ENCODE measurements around the gene IL18.
"Not testable (repeated sequence)": the region's sequence is repeated elsewhere in the genome, so short reads cannot be mapped to it uniquely, and the experiment has no call there.

The IL18 gene

DNA sequence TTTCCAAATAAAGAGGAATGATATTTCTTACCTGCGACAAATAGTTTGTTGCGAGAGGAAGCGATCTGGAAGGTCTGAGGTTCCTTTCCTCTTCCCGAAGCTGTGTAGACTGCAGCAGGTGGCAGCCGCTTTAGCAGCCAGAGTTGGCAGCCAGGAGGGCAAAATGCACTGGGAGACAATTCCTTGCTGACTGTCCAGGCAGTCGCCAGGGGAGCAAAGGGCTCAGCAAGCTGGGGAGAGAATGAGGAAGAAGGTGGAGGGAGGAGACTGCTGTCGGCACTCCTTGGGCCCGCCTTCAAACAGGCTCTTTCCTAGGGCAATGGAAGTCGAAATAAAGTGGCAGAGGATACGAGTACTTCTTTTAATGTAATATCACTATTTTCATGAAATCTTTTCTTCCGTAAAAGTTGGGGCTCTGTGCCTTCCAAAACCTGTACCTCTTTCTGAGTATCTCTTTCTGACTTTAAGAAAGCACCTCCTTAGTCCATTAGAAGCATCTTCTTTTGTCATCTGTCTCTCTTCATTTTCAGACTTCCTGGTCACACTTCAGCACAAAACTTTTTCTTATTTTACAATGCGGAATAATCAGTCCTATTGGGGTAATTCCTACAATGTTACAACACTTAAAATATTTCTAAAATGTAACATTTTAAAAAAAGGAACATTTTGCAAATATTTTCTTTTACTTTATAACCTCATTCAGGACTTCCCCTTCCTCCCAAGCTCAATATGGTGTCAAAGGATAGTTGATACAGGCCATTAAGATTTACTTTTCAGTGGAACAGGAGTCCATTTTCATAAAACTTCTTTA is at the start of gene IL18:
TSS of gene IL18 (minus strand) at position 220 of the 811 bp plus-strand sequence. CDS start 9,041 bp downstream, outside the sequence.
- DNase-seq (ENCODE audit: low read depth), result no peak

DNA sequence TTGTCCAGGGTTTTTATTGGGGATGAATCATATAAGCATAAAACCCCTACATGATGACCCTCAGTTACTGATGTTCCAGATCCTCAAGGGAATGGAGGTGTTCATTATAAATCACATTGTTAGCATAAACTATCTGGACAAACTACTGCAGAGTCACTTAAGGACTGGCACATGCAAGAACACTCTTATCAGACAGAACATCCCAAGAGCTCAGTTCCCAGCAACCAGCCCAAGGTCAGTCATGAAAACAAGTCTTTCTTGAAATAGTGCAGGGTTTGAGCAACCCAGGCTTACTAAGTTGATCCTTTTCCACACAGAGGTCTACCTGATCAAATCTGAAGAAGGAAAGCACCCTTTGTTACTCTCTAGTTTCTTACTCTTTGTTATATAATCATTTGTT is 48.8 kb upstream of the IL18 start:
- no peak for DNase-seq (ENCODE audit: low read depth)

DNA sequence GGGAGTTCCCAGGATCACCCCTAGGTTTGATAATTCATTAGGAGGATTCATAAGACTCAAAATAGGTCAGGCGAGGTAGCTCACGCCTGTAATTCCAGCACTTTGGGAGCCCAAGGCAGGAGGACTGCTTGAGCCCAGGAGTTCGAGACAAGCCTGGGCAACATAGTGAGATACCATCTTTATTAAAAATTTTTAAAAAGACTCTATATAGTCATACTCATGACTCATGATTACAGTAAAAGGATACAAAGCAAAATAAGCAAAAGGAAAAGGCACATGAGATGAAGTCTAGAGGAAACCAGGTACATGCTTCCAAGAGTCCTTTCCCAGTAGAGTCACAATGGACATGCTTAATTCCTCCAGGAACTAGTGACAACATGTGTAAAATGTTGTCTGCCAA is 48.4 kb upstream of the IL18 start:
- DNase-seq (ENCODE audit: low read depth), result no peak

DNA sequence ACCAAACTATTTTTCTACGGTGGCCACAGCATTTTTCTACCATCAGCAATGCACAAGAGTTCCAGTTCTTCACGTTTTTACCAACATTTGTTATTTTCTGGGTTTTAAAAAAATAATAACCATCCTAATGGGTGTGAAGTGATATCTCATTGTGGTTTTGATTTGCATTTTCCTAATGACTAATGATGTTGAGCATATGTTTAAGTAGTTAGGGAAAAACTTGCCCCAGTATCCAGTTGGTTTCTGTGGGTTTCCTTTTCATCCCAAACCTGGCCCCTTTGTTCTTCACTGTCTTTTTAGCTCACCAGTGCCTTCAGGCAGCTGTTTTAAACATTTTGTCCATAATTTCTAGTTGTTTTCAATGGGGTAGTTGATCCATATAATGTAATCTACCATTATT is 47.6 kb upstream of the IL18 start:
- no peak for DNase-seq (ENCODE audit: low read depth)

DNA sequence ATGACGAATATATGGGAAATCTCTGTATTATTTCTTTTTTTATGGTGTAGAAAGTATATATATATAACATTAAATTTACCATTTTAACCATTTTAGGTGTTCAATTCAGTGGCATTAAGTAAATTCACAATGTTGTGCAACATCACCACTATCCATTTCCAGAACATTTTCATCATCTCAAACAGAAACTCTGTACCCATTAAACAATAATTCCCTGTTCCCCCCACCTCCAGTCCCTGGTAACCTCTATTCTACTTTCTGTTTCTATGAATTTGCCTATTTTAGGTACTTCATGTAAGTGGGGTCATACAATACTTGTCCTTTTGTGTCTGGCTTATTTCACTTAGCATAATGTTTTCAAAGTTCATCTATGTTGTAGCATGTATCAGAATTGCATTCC is 47.0 kb upstream of the IL18 start:
- no peak for DNase-seq (ENCODE audit: low read depth)

- no peak for DNase-seq (ENCODE audit: low read depth)
These were observed 42.2 kb upstream of the IL18 start for GRCh38 chr11:112206071-112206470.

GRCh38 chr11:112200252-112200651 is 36.4 kb upstream of the IL18 start:
- no peak for DNase-seq (ENCODE audit: low read depth)

- not testable (repeated sequence) for DNase-seq (ENCODE audit: low read depth)
These were observed 35.2 kb upstream of the IL18 start for GRCh38 chr11:112199101-112199500.

DNA sequence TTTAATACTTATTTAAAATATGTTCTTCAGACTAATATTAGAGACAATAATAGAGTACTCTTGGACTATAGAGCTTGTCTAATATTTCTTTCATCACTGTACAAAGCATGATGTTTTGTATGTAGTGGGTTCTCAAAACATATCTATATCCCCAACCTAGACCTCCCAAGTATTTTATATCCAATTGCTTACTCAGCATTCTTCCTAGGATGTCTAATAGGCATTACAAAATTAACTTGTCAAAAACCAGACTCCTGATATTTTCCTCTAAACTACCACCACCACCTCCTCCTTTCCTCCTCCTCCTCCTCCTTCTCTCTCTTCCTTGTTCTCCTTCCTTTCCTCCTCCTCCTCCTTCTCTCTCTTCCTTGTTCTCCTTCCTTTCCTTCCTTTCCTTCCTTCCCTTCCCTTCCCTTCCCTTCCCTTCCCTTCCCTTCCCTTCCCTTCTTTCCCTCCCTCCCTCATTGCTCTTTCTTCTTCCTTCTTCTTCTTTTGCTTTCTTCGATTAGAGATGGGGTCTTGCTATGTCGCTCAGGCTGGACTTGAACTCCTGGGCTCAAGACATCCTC is 32.7 kb upstream of the IL18 start:
- no peak for DNase-seq (ENCODE audit: low read depth)

- DNase-seq (ENCODE audit: low read depth), result no peak
These were observed 32.1 kb upstream of the IL18 start for GRCh38 chr11:112195951-112196351.

- DNase-seq (ENCODE audit: low read depth), result not testable (repeated sequence)
These were observed 31.2 kb upstream of the IL18 start for GRCh38 chr11:112195113-112195512.

DNA sequence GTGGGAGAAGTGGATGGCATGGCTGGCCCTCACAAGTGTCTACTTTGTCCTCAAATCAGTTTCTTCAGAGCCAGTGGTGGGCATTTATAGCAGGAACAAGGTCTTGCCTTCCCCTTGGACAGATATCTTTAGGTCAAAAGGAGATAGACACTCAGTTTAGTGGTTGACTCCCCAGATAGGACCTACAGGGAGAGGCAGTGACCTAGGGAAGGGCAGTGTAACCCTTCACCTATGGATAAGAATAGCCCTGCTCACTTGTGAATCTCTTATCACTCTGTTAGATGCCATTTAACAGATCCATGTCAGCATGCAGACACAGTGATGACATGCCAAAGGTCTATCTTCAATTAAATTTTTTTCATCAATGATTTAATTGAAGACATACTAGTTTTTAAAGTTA is 22.4 kb upstream of the IL18 start:
- DNase-seq (ENCODE audit: low read depth), result no peak

DNA sequence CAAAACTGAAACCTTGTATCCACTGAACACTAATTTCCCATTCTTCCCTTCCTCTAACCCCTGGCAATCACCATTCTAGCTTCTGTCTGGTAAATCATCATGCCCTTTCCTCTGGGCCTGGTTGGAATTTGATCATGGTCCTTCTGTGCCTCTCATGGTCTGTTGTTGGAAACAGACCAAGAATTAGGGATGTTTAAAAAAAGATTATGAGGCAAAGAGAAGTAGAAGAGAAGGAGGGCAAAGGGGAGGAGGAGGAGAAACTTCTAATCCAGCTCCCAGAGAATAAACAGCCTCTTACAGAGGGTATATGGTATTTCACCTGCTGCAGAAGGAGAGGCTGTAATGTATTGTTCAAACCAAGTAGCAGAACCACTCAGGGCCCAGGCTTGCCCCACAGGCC is 22.0 kb upstream of the IL18 start:
- DNase-seq (ENCODE audit: low read depth), result no peak

- no peak for DNase-seq (ENCODE audit: low read depth)
These were observed 19.0 kb upstream of the IL18 start for GRCh38 chr11:112182867-112183266.

DNA sequence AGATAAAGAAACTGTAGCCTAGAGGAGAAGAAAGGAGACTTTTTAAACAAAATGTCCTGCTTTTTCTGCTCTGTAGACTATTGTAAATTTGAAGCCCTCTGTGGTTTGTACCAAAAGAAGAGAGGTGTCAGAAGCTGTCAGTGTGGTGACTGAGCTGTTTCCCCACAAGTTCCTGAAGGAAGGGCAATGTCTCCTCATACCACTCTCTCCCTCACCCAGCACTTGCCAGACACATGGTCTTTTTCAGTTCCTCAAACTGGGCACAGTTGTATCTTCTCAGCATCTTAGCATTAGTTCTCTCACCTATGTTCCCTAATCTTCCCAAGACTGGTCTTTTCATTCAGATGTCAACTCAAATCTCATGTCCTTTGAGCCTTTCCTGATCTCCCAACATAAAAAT is 15.7 kb upstream of the IL18 start:
- DNase-seq (ENCODE audit: low read depth), result no peak

DNA sequence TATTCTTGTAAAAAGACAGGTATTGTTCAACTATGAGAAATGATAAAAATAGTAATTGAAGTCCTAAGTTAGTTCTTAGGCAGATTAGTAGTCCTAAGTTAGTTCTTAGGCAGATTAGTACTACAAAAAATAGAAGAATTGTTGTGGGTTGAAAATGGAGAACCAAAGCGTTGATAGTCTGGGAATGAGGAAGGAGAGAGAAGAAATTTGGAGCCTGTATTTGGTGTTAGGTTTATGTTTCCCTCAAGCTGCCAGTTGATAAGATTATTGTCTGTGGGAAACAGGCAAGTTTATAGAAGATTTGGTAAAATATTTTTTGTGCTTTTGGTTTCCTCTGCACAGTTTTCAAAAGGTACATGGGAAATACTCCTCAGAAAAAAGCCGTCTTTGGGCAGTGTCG is 15.0 kb upstream of the IL18 start:
- DNase-seq (ENCODE audit: low read depth), result no peak

GRCh38 chr11:112178428-112178827 is 14.5 kb upstream of the IL18 start:
- no peak for DNase-seq (ENCODE audit: low read depth)

GRCh38 chr11:112177589-112177988 is 13.7 kb upstream of the IL18 start:
- no peak for DNase-seq (ENCODE audit: low read depth)

DNA sequence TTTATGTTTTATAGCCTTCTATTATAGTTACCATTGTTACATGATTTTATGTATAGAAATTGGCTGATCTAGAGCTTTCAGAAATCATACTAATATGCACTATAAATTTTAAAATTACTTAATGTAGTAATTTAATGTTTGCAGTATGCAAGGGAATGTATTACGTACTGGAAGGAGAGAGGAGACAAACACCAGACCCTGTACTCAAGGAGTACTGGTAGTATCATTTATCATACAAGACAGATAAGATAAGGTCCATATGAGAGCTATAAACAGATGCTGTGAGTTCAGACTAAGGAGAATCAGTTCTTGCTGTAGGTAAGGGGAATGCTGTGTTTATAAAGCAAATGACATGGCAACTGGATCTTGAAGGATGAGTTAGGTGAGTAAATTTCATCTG is 12.2 kb upstream of the IL18 start:
- DNase-seq (ENCODE audit: low read depth), result no peak

- DNase-seq (ENCODE audit: low read depth), result no peak
These were observed 11.7 kb upstream of the IL18 start for GRCh38 chr11:112175599-112175952.

DNA sequence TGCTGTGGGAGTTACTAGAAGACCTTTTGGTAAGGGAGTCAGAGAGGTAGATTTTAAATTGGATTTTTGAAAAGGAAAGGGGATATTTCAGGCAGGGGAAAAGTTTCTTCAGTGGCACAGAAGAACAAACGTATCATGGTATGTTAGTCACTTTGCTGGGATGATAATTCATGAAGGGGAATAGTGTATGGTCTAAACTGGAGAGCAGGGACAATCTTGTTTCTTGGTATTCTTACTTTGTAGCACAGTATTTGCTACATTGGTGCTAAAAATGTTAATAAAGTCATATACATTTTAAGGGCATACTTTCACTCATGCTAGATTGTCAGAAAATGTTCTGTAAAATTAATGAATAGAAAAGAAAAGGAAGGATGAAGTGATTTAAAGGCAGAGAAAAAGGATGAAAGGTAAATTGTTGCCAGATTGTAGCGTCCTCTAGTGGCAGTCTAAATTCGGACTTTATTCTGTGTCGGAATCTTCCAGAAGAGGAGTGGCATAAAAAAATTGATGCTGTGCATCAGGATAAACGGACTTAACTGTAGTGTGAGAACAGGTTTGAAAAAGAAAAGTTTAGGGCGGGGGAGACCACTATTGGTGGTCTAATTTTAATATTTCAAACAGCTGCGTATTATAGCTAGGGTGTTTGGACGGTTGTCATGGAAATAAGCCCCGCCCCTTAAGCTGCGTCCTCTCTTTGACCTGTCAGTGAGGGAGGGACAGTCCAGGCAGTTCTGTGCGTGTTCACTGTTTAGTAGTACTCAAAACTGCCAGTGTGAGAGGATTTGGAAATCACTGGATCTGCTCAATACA is 11.1 kb upstream of the IL18 start, which contains the start of gene BCO2:
TSS of gene BCO2 (plus strand) at position 724 of the 810 bp plus-strand sequence. CDS start 90 bp downstream, outside the sequence.
- DNase-seq (ENCODE audit: low read depth), result peak; percentile 24

- DNase-seq (ENCODE audit: low read depth), result no peak
These were observed 9.3 kb upstream of the IL18 start for GRCh38 chr11:112173152-112173551.
